ENCODE measurements around the gene TSC22D4.
A peak's percentile ranks its signal among the peaks of the same experiment; 100 is the strongest.
"Not testable (repeated sequence)": the region's sequence is repeated elsewhere in the genome, so short reads cannot be mapped to it uniquely, and the experiment has no call there.

The TSC22D4 gene

GRCh38 chr7:100441641-100442535, 37.1 kb downstream of the TSC22D4 start:
- DNase-seq, result no peak

GRCh38 chr7:100439244-100439643, 39.8 kb downstream of the TSC22D4 start:
- not testable (repeated sequence) for DNase-seq

- not testable (repeated sequence) for DNase-seq
These were observed 40.3 kb downstream of the TSC22D4 start for GRCh38 chr7:100438731-100439130.

GRCh38 chr7:100438172-100438571, 40.8 kb downstream of the TSC22D4 start:
- DNase-seq, result no peak

- no peak for DNase-seq
These were observed 41.6 kb downstream of the TSC22D4 start for GRCh38 chr7:100437150-100438100.

- no peak for DNase-seq
These were observed 43.4 kb downstream of the TSC22D4 start for GRCh38 chr7:100435401-100436304.

- no peak for DNase-seq
These were observed 44.5 kb downstream of the TSC22D4 start for GRCh38 chr7:100434297-100435144.

- no peak for DNase-seq
These were observed 45.3 kb downstream of the TSC22D4 start for GRCh38 chr7:100433592-100434296.

GRCh38 chr7:100433276-100433591, 45.8 kb downstream of the TSC22D4 start:
- DNase-seq, result no peak

GRCh38 chr7:100432621-100433275, 46.3 kb downstream of the TSC22D4 start:
- DNase-seq, result no peak

GRCh38 chr7:100432053-100432452, 47.0 kb downstream of the TSC22D4 start:
- DNase-seq, result no peak

- DNase-seq, result no peak
These were observed 47.7 kb downstream of the TSC22D4 start for GRCh38 chr7:100431286-100431735.

- DNase-seq, result no peak
These were observed 48.3 kb downstream of the TSC22D4 start for GRCh38 chr7:100430493-100431285.

GRCh38 chr7:100429637-100430492, 49.1 kb downstream of the TSC22D4 start, which contains the start of gene MEPCE:
TSS of gene MEPCE (plus strand) at chr7:100429831. CDS start at chr7:100430019, 188 bp downstream.
- DNase-seq, result peak; percentile 93

GRCh38 chr7:100428967-100429636, 49.9 kb downstream of the TSC22D4 start:
- DNase-seq, result peak; percentile 98

- peak; percentile 86 for DNase-seq
These were observed 50.6 kb downstream of the TSC22D4 start, which contains the start of gene ZCWPW1 for GRCh38 chr7:100428199-100428966. TSS of gene ZCWPW1 (minus strand) at chr7:100428703. CDS start at chr7:100420649, 8,054 bp downstream.

- DNase-seq, result no peak
These were observed 51.2 kb downstream of the TSC22D4 start for GRCh38 chr7:100427762-100428198.
